ENCODE measurements around the gene CACNA1I. TPM values are rescaled to one million over a fixed set of nuclear protein-coding genes. Genes with fewer than 3 reads are reported as not detected.

The CACNA1I gene
- total and polyA plus RNA-seq, 2 experiments from 2014 or later: 0.42 to 2.4 TPM

GRCh38 chr22:39565414-39565944, 5.1 kb upstream of the CACNA1I start:
- DNase-seq (ENCODE audit: low spot score) (no peak), ATAC-seq (no peak)
- Histone ChIP-seq H3K27me3 (ENCODE audit: insufficient read depth) (no peaks in the 10 kb centered on the region), H3K36me3 (ENCODE audit: insufficient read depth) (no peaks in the 10 kb centered on the region), H3K79me2 (replicated peaks; ENCODE audit: insufficient read depth) (no peaks in the 10 kb centered on the region), H3K4me3 (no peak overlapping the region), H4K20me1 (replicated peaks; ENCODE audit: insufficient read depth) (no peaks in the 10 kb centered on the region), H3K4me1 (ENCODE audit: insufficient read depth) (no peaks in the 10 kb centered on the region), H3F3A (replicated peaks; ENCODE audit: low read depth) (peaks cover 5% of the 10 kb centered on the region; the same call in 1 of the 2 replicates), H3K4me2 (no peak overlapping the region), H3K27ac (ENCODE audit: low read depth) (no peak overlapping the region), H2AFZ (no peak overlapping the region), H3K9me2 (ENCODE audit: insufficient read depth) (no peaks in the 10 kb centered on the region)
- Mint-ChIP-seq H3K27ac (no peak overlapping the region), H3K4me1 (peaks cover 8% of the 10 kb centered on the region; the same call in 2 of the 3 replicates), H3K9me3 (peaks cover 7% of the 10 kb centered on the region), H3K27me3 (ENCODE audit: insufficient read depth, low read depth, poor library complexity) (no peaks in the 10 kb centered on the region), H3K36me3 (ENCODE audit: low read depth) (peaks cover 4% of the 10 kb centered on the region; the same call in 2 of the 3 replicates), H3K4me3 (no peak overlapping the region)
- TF ChIP-seq ZNF331 (CRISPR knock-in tag; IDR thresholded peaks at IDR 0.05; ENCODE audit: low read depth) (no peak), EZH2phosphoT487 (IDR thresholded peaks at IDR 0.05; ENCODE audit: unreplicated experiment) (no peak), POLR2AphosphoS5 (IDR thresholded peaks at IDR 0.05; ENCODE audit: low read depth) (no peak), NANOG (IDR thresholded peaks at IDR 0.05; ENCODE audit: borderline replicate concordance) (no peak)
- TF ChIP-seq, protein P1, sequence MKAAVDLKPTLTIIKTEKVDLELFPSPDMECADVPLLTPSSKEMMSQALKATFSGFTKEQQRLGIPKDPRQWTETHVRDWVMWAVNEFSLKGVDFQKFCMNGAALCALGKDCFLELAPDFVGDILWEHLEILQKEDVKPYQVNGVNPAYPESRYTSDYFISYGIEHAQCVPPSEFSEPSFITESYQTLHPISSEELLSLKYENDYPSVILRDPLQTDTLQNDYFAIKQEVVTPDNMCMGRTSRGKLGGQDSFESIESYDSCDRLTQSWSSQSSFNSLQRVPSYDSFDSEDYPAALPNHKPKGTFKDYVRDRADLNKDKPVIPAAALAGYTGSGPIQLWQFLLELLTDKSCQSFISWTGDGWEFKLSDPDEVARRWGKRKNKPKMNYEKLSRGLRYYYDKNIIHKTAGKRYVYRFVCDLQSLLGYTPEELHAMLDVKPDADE (IDR thresholded peaks at IDR 0.05): no peak
- TF ChIP-seq, protein P2, sequence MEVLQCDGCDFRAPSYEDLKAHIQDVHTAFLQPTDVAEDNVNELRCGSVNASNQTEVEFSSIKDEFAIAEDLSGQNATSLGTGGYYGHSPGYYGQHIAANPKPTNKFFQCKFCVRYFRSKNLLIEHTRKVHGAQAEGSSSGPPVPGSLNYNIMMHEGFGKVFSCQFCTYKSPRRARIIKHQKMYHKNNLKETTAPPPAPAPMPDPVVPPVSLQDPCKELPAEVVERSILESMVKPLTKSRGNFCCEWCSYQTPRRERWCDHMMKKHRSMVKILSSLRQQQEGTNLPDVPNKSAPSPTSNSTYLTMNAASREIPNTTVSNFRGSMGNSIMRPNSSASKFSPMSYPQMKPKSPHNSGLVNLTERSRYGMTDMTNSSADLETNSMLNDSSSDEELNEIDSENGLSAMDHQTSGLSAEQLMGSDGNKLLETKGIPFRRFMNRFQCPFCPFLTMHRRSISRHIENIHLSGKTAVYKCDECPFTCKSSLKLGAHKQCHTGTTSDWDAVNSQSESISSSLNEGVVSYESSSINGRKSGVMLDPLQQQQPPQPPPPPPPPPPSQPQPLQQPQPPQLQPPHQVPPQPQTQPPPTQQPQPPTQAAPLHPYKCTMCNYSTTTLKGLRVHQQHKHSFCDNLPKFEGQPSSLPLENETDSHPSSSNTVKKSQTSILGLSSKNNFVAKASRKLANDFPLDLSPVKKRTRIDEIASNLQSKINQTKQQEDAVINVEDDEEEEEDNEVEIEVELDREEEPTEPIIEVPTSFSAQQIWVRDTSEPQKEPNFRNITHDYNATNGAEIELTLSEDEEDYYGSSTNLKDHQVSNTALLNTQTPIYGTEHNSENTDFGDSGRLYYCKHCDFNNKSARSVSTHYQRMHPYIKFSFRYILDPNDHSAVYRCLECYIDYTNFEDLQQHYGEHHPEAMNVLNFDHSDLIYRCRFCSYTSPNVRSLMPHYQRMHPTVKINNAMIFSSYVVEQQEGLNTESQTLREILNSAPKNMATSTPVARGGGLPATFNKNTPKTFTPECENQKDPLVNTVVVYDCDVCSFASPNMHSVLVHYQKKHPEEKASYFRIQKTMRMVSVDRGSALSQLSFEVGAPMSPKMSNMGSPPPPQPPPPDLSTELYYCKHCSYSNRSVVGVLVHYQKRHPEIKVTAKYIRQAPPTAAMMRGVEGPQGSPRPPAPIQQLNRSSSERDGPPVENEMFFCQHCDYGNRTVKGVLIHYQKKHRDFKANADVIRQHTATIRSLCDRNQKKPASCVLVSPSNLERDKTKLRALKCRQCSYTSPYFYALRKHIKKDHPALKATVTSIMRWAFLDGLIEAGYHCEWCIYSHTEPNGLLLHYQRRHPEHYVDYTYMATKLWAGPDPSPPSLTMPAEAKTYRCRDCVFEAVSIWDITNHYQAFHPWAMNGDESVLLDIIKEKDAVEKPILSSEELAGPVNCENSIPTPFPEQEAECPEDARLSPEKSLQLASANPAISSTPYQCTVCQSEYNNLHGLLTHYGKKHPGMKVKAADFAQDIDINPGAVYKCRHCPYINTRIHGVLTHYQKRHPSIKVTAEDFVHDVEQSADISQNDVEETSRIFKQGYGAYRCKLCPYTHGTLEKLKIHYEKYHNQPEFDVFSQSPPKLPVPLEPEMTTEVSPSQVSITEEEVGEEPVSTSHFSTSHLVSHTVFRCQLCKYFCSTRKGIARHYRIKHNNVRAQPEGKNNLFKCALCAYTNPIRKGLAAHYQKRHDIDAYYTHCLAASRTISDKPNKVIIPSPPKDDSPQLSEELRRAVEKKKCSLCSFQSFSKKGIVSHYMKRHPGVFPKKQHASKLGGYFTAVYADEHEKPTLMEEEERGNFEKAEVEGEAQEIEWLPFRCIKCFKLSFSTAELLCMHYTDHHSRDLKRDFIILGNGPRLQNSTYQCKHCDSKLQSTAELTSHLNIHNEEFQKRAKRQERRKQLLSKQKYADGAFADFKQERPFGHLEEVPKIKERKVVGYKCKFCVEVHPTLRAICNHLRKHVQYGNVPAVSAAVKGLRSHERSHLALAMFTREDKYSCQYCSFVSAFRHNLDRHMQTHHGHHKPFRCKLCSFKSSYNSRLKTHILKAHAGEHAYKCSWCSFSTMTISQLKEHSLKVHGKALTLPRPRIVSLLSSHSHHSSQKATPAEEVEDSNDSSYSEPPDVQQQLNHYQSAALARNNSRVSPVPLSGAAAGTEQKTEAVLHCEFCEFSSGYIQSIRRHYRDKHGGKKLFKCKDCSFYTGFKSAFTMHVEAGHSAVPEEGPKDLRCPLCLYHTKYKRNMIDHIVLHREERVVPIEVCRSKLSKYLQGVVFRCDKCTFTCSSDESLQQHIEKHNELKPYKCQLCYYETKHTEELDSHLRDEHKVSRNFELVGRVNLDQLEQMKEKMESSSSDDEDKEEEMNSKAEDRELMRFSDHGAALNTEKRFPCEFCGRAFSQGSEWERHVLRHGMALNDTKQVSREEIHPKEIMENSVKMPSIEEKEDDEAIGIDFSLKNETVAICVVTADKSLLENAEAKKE (CRISPR knock-in tag; IDR thresholded peaks at IDR 0.05): no peak
- TF ChIP-seq, protein P3, sequence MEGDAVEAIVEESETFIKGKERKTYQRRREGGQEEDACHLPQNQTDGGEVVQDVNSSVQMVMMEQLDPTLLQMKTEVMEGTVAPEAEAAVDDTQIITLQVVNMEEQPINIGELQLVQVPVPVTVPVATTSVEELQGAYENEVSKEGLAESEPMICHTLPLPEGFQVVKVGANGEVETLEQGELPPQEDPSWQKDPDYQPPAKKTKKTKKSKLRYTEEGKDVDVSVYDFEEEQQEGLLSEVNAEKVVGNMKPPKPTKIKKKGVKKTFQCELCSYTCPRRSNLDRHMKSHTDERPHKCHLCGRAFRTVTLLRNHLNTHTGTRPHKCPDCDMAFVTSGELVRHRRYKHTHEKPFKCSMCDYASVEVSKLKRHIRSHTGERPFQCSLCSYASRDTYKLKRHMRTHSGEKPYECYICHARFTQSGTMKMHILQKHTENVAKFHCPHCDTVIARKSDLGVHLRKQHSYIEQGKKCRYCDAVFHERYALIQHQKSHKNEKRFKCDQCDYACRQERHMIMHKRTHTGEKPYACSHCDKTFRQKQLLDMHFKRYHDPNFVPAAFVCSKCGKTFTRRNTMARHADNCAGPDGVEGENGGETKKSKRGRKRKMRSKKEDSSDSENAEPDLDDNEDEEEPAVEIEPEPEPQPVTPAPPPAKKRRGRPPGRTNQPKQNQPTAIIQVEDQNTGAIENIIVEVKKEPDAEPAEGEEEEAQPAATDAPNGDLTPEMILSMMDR (conservative IDR thresholded peaks at IDR 0.05; ENCODE audit: low read depth in 2 of 2): no peak

All from GM23338 (cell line).